ENCODE data around the gene DAGLA. TPM values are rescaled to one million over a fixed set of nuclear protein-coding genes. Genes with fewer than 3 reads are reported as not detected.

The DAGLA gene
- total RNA-seq, 1 donor from 2014 or later = 3.2 TPM

DNA sequence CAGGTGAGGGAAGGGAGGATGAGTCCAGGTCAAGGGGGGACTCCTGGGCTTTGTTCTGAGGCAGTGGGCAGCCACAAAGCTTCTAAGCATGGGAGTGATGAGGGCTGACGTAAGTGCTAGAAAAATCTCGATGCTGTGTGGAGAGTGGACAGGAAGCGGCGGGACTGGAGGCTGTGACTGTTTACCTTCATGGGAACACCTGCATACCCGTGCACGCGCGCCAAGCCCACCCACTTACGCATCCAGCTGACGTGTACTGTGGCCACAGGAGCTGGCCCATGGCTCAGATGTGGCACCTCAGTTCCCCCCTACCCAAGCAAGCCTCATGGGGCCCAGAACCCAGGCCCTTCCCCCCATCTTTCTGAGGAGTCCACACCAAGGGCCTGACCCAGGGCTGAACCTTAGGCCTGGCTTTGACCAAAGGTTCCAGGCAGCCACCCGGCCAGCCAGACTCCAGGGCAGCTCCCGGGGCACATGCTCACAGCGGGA lies 86.2 kb downstream of the DAGLA start:
- Histone ChIP-seq H3K36me3 (no peaks in the 10 kb centered on the region), H3K4me1 (peaks cover 6% of the 10 kb centered on the region), H3K27me3 (ENCODE audit: low read depth) (peaks cover 35% of the 10 kb centered on the region), H3K9me3 (replicated peaks) (no peaks in the 10 kb centered on the region), H3K4me3 (no peak overlapping the region), H3K27ac (replicated peaks) (no peak overlapping the region)
- TF ChIP-seq, protein P1, sequence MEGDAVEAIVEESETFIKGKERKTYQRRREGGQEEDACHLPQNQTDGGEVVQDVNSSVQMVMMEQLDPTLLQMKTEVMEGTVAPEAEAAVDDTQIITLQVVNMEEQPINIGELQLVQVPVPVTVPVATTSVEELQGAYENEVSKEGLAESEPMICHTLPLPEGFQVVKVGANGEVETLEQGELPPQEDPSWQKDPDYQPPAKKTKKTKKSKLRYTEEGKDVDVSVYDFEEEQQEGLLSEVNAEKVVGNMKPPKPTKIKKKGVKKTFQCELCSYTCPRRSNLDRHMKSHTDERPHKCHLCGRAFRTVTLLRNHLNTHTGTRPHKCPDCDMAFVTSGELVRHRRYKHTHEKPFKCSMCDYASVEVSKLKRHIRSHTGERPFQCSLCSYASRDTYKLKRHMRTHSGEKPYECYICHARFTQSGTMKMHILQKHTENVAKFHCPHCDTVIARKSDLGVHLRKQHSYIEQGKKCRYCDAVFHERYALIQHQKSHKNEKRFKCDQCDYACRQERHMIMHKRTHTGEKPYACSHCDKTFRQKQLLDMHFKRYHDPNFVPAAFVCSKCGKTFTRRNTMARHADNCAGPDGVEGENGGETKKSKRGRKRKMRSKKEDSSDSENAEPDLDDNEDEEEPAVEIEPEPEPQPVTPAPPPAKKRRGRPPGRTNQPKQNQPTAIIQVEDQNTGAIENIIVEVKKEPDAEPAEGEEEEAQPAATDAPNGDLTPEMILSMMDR (IDR thresholded peaks at IDR 0.05; ENCODE audit: borderline replicate concordance) = no peak
- intact Hi-C loops (cut with micrococcal nuclease) = no loop called here
- no peak for DNase-seq

DNA sequence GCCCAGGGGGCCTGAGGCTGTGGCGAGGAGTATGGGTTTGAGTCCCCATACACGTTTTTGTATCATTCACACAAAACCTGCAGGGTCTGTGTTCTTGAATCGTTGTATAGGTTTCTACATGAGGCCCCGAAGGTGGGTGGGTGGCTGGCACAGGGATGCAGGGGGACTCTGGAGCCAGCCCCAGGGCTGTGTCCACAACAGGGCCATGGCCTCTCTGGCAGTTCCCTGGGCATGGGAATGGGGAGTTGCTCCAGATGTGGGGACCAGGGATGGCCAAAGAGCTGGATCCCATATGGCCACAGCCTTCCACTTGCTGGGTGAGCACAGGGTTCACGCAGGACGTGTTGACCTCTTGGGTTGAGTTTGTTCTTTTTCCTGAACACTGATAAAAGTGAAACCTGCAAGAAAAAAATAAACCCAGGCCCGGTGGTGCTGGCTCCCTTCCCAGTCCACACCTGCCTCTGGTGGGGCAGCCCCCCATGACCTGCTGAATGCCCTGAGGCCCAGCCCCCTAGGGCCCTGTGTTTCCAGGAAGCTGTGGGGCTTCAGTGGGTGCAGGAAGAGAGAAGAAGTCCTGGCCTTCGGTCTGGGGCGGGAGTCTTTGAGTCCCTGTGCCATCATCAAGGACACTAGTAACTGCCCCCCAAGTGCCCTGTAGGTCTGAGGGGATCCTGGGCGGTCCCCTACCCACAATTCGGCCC lies 88.3 kb downstream of the DAGLA start:
- Histone ChIP-seq H3K4me3 (no peak overlapping the region), H3K27me3 (ENCODE audit: low read depth) (peaks cover 14% of the 10 kb centered on the region), H3K4me1 (peaks cover 12% of the 10 kb centered on the region), H3K36me3 (no peaks in the 10 kb centered on the region), H3K9me3 (replicated peaks) (no peaks in the 10 kb centered on the region), H3K27ac (replicated peaks) (no peak overlapping the region)
- intact Hi-C loops (cut with micrococcal nuclease) = no loop called here
- DNase-seq = no peak
- TF ChIP-seq, protein P1 (IDR thresholded peaks at IDR 0.05; ENCODE audit: borderline replicate concordance) = no peak

DNA sequence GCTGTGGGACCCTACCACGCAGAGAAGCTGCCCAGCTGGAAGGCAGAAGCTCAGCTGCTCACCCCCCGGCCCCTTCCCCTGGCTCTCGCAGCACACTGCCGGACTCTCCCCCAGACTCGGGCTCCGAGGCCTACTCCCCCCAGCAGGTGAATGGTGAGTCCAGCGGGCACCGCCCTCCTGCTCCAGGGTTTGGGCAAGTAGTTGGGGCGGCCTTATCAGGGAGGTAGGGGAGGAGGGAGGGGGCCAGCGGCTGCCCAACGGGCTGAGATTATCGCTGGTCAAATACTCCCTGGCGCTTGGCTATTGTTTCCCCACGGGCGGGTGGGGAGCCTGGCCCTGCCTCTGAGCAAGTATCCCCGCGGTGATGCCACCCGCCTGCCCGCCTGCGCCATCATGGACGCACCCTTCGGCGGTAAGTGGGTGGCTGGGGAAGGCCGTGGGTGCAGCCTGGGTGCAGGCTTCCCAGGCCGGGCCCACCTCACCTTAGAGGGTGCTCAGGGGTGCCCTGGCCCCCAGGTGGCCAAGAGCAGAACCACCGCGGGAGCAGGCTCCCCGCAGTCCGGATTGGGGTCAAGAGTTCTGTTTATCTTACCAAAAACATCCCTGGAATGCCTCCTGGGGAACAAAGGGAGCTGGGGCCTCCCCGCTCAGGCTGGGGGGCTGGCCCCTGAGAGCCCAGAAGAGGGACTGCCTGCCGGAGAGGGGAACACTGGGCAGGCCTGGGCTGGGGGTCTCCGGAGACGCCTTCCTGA lies 89.2 kb downstream of the DAGLA start:
- Histone ChIP-seq H3K4me1 (peaks cover 12% of the 10 kb centered on the region), H3K9me3 (replicated peaks) (no peaks in the 10 kb centered on the region), H3K4me3 (no peak overlapping the region), H3K27me3 (ENCODE audit: low read depth) (peaks cover 6% of the 10 kb centered on the region), H3K36me3 (no peaks in the 10 kb centered on the region), H3K27ac (replicated peaks) (no peak overlapping the region)
- no peak for DNase-seq
- TF ChIP-seq, protein P1 (IDR thresholded peaks at IDR 0.05; ENCODE audit: borderline replicate concordance) = no peak
- intact Hi-C loops (cut with micrococcal nuclease) = no loop called here

DNA sequence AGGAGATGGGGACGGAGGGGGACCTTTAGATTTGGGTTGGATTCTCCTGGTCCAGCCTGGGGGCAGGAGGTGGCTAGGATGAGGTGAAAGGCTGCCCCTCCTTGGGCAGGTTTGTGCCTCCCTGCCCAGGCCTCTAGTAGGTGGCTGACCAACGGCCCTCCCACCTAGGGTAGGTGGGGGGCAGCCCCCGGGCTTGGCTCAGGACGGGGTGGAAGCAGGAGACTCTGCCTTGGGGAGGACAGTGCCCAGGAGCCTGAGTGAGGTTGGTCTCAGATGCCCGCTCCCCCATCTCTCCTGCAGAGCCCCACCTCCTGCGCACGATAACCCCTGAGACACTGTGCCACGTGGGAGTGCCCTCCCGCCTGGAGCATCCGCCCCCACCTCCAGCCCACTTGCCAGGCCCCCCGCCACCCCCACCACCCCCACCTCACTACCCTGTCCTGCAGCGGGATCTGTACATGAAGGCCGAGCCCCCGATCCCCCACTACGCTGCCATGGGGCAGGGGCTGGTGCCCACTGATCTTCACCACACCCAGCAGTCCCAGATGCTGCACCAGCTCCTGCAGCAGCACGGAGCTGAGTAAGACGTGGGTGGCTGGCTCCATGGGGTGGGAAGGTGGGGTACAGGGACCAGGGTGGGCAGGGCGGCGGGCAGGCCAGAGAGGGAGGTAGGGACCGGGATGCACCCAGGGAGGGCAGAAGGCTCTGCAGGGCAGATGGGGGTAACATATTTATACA lies 89.9 kb downstream of the DAGLA start:
- no peaks in the 10 kb centered on the region for H3K9me3 ChIP-seq (replicated peaks)
- TF ChIP-seq, protein P1 (IDR thresholded peaks at IDR 0.05; ENCODE audit: borderline replicate concordance) = no peak
- intact Hi-C loops (cut with micrococcal nuclease) = no loop called here
- peaks cover 6% of the 10 kb centered on the region for H3K4me1 ChIP-seq
- H3K27me3 ChIP-seq (ENCODE audit: low read depth) = no peaks in the 10 kb centered on the region
- no peak for DNase-seq
- H3K36me3 ChIP-seq = no peaks in the 10 kb centered on the region
- H3K27ac ChIP-seq (replicated peaks) = no peak overlapping the region
- H3K4me3 ChIP-seq = no peak overlapping the region

DNA sequence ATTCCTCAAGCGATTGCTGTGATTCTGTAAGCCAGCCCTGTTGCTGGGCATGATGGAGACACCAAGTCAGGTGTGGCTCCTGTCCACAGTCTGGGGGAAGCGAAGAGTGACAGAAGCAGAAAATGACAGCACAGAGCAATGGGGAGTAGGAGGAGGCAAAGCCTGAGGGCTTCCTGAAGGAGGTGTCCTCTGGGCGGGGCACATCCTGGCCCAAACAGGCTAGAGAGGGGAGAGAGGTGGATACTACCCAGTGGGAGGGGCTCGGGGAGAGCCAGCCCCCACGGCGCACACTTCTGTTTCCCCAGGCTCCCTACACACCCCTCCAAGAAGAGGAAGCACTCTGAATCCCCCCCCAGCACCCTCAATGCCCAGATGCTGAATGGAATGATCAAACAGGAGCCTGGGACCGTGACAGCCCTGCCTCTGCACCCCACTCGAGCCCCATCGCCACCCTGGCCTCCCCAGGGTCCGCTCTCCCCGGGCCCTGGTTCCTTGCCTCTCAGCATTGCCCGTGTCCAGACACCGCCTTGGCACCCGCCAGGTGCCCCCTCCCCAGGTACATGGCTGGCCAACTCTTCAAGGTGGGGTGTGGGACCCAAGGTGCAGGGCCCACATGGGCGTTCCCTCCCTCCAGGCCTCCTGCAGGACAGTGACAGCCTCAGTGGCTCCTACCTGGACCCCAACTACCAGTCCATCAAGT lies 91.2 kb downstream of the DAGLA start:
- TF ChIP-seq, protein P1 (IDR thresholded peaks at IDR 0.05; ENCODE audit: borderline replicate concordance) = no peak
- intact Hi-C loops (cut with micrococcal nuclease) = no loop called here
- no peak for DNase-seq

More for the DNA sequence above, 91.2 kb downstream of the DAGLA start:
- Histone ChIP-seq H3K36me3 (no peaks in the 10 kb centered on the region), H3K9me3 (replicated peaks) (no peaks in the 10 kb centered on the region), H3K4me1 (peaks cover 6% of the 10 kb centered on the region), H3K27ac (replicated peaks) (no peak overlapping the region), H3K4me3 (no peak overlapping the region), H3K27me3 (ENCODE audit: low read depth) (no peaks in the 10 kb centered on the region)

Data from left ventricle myocardium inferior (tissue), 1 donor.